Measurements from ENCODE around the gene ATP5F1A. TPM values are rescaled to one million over a fixed set of nuclear protein-coding genes. Genes with fewer than 3 reads are reported as not detected.
A peak's percentile ranks its signal among the peaks of the same experiment; 100 is the strongest.

ATP5F1A gene
- total RNA-seq, 1 donor from 2014 or later: 1,034 TPM

- Histone ChIP-seq H3K4me1 (no peaks in the 10 kb centered on the region), H3K4me2 (peak within 1 kb of the TSS; percentile 96), H2AFZ (replicated peaks) (peak within 1 kb of the TSS; percentile 69), H3K9ac (peak within 1 kb of the TSS; percentile 53), H3K27me3 (no peaks in the 10 kb centered on the region), H3K27ac (no peak within 1 kb of the TSS), H3K36me3 (peaks cover 5% of the 10 kb centered on the region), H3K79me2 (ENCODE audit: low read depth) (peaks cover 38% of the 10 kb centered on the region), H3F3A (ENCODE audit: low read depth) (no peaks in the 10 kb centered on the region), H4K20me1 (ENCODE audit: low read depth) (no peaks in the 10 kb centered on the region), H3K9me3 (ENCODE audit: low read depth) (no peaks in the 10 kb centered on the region), H3K4me3 (peak within 1 kb of the TSS; percentile 77)
- TF ChIP-seq EZH2phosphoT487 (IDR thresholded peaks at IDR 0.05): no peak
- TF ChIP-seq CTCF (IDR thresholded peaks at IDR 0.05): no peak
- no peak for TF ChIP-seq EZH2 (IDR thresholded peaks at IDR 0.05)
- Mint-ChIP-seq H3K4me1 (peaks cover 11% of the 10 kb centered on the region), H3K27ac (peak within 1 kb of the TSS; percentile 39), H3K9me3 (no peaks in the 10 kb centered on the region), H3K4me3 (peak within 1 kb of the TSS; percentile 98), H3K36me3 (peaks cover 20% of the 10 kb centered on the region), H3K27me3 (ENCODE audit: insufficient read depth, low read depth) (peaks cover 2% of the 10 kb centered on the region)
- DNase-seq (ENCODE audit: low spot score): peak; percentile 96
Observed at GRCh38 chr18:46104128-46104911, 6.2 kb upstream of the ATP5F1A start, which contains the start of gene HAUS1. Gene HAUS1, plus strand, starts transcription at chr18:46104385. Its CDS starts 27 bp downstream, at chr18:46104412.

GRCh38 chr18:46099463-46099862, 1.4 kb upstream of the ATP5F1A start:
- Histone ChIP-seq H4K20me1 (ENCODE audit: low read depth) (peaks cover 32% of the 10 kb centered on the region), H3K27me3 (no peaks in the 10 kb centered on the region), H3K4me3 (no peak overlapping the region), H3K9ac (no peak overlapping the region), H3K27ac (no peak overlapping the region), H3K79me2 (ENCODE audit: low read depth) (peaks cover 38% of the 10 kb centered on the region), H3K9me3 (ENCODE audit: low read depth) (no peaks in the 10 kb centered on the region), H3F3A (ENCODE audit: low read depth) (peaks cover 12% of the 10 kb centered on the region), H3K4me2 (no peak overlapping the region), H2AFZ (replicated peaks) (no peak overlapping the region), H3K36me3 (peaks cover 6% of the 10 kb centered on the region), H3K4me1 (peaks cover 8% of the 10 kb centered on the region)
- H3K9me3 Mint-ChIP-seq: no peaks in the 10 kb centered on the region
- no peak overlapping the region for H3K4me3 Mint-ChIP-seq
- TF ChIP-seq CTCF (IDR thresholded peaks at IDR 0.05): no peak
- no peak for DNase-seq (ENCODE audit: low spot score)
- no peak overlapping the region for H3K27ac Mint-ChIP-seq
- H3K36me3 Mint-ChIP-seq: peaks cover 6% of the 10 kb centered on the region
- peaks cover 24% of the 10 kb centered on the region for H3K4me1 Mint-ChIP-seq
- peaks cover 6% of the 10 kb centered on the region for H3K27me3 Mint-ChIP-seq (ENCODE audit: insufficient read depth, low read depth)

- no peak for DNase-seq (ENCODE audit: low spot score)
- H3K4me1 Mint-ChIP-seq: peaks cover 20% of the 10 kb centered on the region
- no peak for TF ChIP-seq CTCF (IDR thresholded peaks at IDR 0.05)
- TF ChIP-seq EZH2 (IDR thresholded peaks at IDR 0.05): no peak
- no peak for TF ChIP-seq EZH2phosphoT487 (IDR thresholded peaks at IDR 0.05)
- Histone ChIP-seq H3K4me3 (peak overlapping the region; percentile 82), H3F3A (ENCODE audit: low read depth) (peaks cover 12% of the 10 kb centered on the region), H3K27me3 (no peaks in the 10 kb centered on the region), H3K9me3 (ENCODE audit: low read depth) (no peaks in the 10 kb centered on the region), H3K4me2 (peak overlapping the region; percentile 96), H3K4me1 (peaks cover 8% of the 10 kb centered on the region), H3K27ac (no peak overlapping the region), H4K20me1 (ENCODE audit: low read depth) (peaks cover 33% of the 10 kb centered on the region), H3K79me2 (ENCODE audit: low read depth) (peaks cover 45% of the 10 kb centered on the region), H3K36me3 (peaks cover 11% of the 10 kb centered on the region), H2AFZ (replicated peaks) (peak overlapping the region; percentile 89), H3K9ac (no peak overlapping the region)
- H3K9me3 Mint-ChIP-seq: no peaks in the 10 kb centered on the region
- H3K27ac Mint-ChIP-seq: peak overlapping the region; percentile 99
- peaks cover 9% of the 10 kb centered on the region for H3K36me3 Mint-ChIP-seq
- peak overlapping the region; percentile 98 for H3K4me3 Mint-ChIP-seq
- H3K27me3 Mint-ChIP-seq (ENCODE audit: insufficient read depth, low read depth): peaks cover 4% of the 10 kb centered on the region
Observed at GRCh38 chr18:46098616-46098933, 479 bp upstream of the ATP5F1A start.

All from neural progenitor cell (in vitro differentiated cells).